ENCODE data around the gene HTR6.

Gene HTR6

GRCh38 chr1:19704247-19705113 lies 39.8 kb downstream of the HTR6 start:
- TF ChIP-seq CTCF (conservative IDR thresholded peaks at IDR 0.05; ENCODE audit: low read depth, low read length) = peak; percentile 96
- no peak overlapping the region for H3K4me3 ChIP-seq (ENCODE audit: low read depth, low read length)
- DNase-seq (ENCODE audit: low read depth) = peak; percentile 86

GRCh38 chr1:19705464-19705863 lies 40.8 kb downstream of the HTR6 start:
- no peak overlapping the region for H3K4me3 ChIP-seq (ENCODE audit: low read depth, low read length)
- no peak for DNase-seq (ENCODE audit: low read depth)
- no peak for TF ChIP-seq CTCF (conservative IDR thresholded peaks at IDR 0.05; ENCODE audit: low read depth, low read length)

- DNase-seq (ENCODE audit: low read depth) = no peak
- no peak overlapping the region for H3K4me3 ChIP-seq (ENCODE audit: low read depth, low read length)
- TF ChIP-seq CTCF (conservative IDR thresholded peaks at IDR 0.05; ENCODE audit: low read depth, low read length) = no peak
Observed at GRCh38 chr1:19706136-19706535, 41.5 kb downstream of the HTR6 start.

- H3K4me3 ChIP-seq (ENCODE audit: low read depth, low read length) = no peak overlapping the region
- no peak for TF ChIP-seq CTCF (conservative IDR thresholded peaks at IDR 0.05; ENCODE audit: low read depth, low read length)
- no peak for DNase-seq (ENCODE audit: low read depth)
Observed at GRCh38 chr1:19708567-19709110, 44.0 kb downstream of the HTR6 start.

- H3K4me3 ChIP-seq (ENCODE audit: low read depth, low read length) = no peak overlapping the region
- TF ChIP-seq CTCF (conservative IDR thresholded peaks at IDR 0.05; ENCODE audit: low read depth, low read length) = no peak
- DNase-seq (ENCODE audit: low read depth) = no peak
Observed at GRCh38 chr1:19709260-19709793, 44.7 kb downstream of the HTR6 start.

- no peak for TF ChIP-seq CTCF (conservative IDR thresholded peaks at IDR 0.05; ENCODE audit: low read depth, low read length)
- no peak overlapping the region for H3K4me3 ChIP-seq (ENCODE audit: low read depth, low read length)
- DNase-seq (ENCODE audit: low read depth) = no peak
Observed at GRCh38 chr1:19710825-19711611, 46.3 kb downstream of the HTR6 start.

Measured in choroid plexus epithelial cell (primary cell).